Tibial artery (tissue), 4 donors: ENCODE measurements around the gene ZW10.

ENCODE experiments used
- DNase-seq, 2 donors: peaks; one replicate each; pipeline ENCODE4 v3.0.0-alpha.2; 2019
- H3K27ac ChIP-seq, 2 donors: fragments of 200-600 bp; sonication (generic) in 1 of 2; 1 replicate in 1 of 2; 2 replicates in 1 of 2; pipeline ENCODE4 v1.5.1; 2018 to 2019; ENCODE audit warnings: mild to moderate bottlenecking in 1 of 2
- H3K27me3 ChIP-seq, 2 donors: fragments of 200-600 bp; sonication (generic) in 1 of 2; one replicate each; pipeline versions ENCODE4 v1.5.1 to v1.6.0; 2016 to 2019
- H3K36me3 ChIP-seq, 3 donors: fragments of 200-600 bp; sonication (generic) in 2 of 3; one replicate each; pipeline ENCODE4 v1.5.1; 2016 to 2019; ENCODE audit warnings: mild to moderate bottlenecking in 2 of 3
- H3K4me1 ChIP-seq, 4 donors: fragments of 200-600 bp; sonication (generic) in 2 of 4; 1 replicate in 3 of 4; 2 replicates in 1 of 4; pipeline ENCODE4 v1.5.1; 2016 to 2019
- H3K4me3 ChIP-seq, 2 donors: fragments of 200-600 bp; sonication (generic) in 1 of 2; 1 replicate in 1 of 2; 2 replicates in 1 of 2; pipeline ENCODE4 v1.5.1; 2018 to 2019; ENCODE audit warnings: mild to moderate bottlenecking in 2 of 2
- H3K9me3 ChIP-seq, 3 donors: fragments of 200-600 bp; sonication (generic) in 1 of 3; one replicate each; pipeline ENCODE4 v1.5.1; 2016 to 2019
- CTCF ChIP-seq, 2 experiments: fragments of 200-600 bp in 1 of 2; fragments of 450-650 bp in 1 of 2; IDR thresholded peaks; one replicate each; pipeline ENCODE4 v1.5.1; 2017 to 2019; ENCODE audit warnings: antibody characterized with exemption in 2 of 2, mild to moderate bottlenecking in 1 of 2, moderate library complexity in 1 of 2
- intact Hi-C: fragments of 100-400 bp; cut with DNase I; formaldehyde crosslinking; loops from one replicate; pipeline ENCODE4 v1.15.0; 2023; ENCODE audit warnings: low total_unique reads

The ZW10 gene

GRCh38 chr11:113685654-113686359 lies 87.7 kb downstream of the ZW10 start:
- DNase-seq: no peak
- H3K4me1 ChIP-seq: peaks cover 0 to 9% (median 4%) of the 10 kb centered on the region in 4 donors
- no peak overlapping the region for H3K27ac ChIP-seq
- H3K9me3 ChIP-seq: no peaks in the 10 kb centered on the region
- H3K36me3 ChIP-seq: no peaks in the 10 kb centered on the region
- TF ChIP-seq CTCF (IDR thresholded peaks at IDR 0.05): no peak
- H3K4me3 ChIP-seq: no peak overlapping the region
- intact Hi-C loops: no loop called here
- H3K27me3 ChIP-seq: no peaks in the 10 kb centered on the region

- H3K4me3 ChIP-seq: no peak overlapping the region
- no peak overlapping the region for H3K27ac ChIP-seq
- intact Hi-C loops: no loop called here
- H3K9me3 ChIP-seq: no peaks in the 10 kb centered on the region
- no peaks in the 10 kb centered on the region for H3K27me3 ChIP-seq
- no peaks in the 10 kb centered on the region for H3K4me1 ChIP-seq
- no peaks in the 10 kb centered on the region for H3K36me3 ChIP-seq
- DNase-seq: no peak
- no peak for TF ChIP-seq CTCF (IDR thresholded peaks at IDR 0.05)
Measured at GRCh38 chr11:113684496-113684895, 89.0 kb downstream of the ZW10 start.

GRCh38 chr11:113683481-113684046 lies 89.9 kb downstream of the ZW10 start:
- H3K4me1 ChIP-seq: no peaks in the 10 kb centered on the region
- no peaks in the 10 kb centered on the region for H3K27me3 ChIP-seq
- no peak for DNase-seq
- TF ChIP-seq CTCF (IDR thresholded peaks at IDR 0.05): no peak
- H3K4me3 ChIP-seq: no peak overlapping the region
- intact Hi-C loops: no loop called here
- H3K9me3 ChIP-seq: no peaks in the 10 kb centered on the region
- no peaks in the 10 kb centered on the region for H3K36me3 ChIP-seq
- no peak overlapping the region for H3K27ac ChIP-seq
